GM19395 (cell line): ENCODE measurements around the gene SLC25A24.

Experiments
- ATAC-seq: cut with Tn5 transposase; IDR thresholded peaks from one replicate; pipeline ENCODE4 v1.9.1; 2021; ENCODE audit warnings: mild to moderate bottlenecking, moderate library complexity; ENCODE audit not compliant: unreplicated experiment

The SLC25A24 gene

GRCh38 chr1:108108119-108108518, 92.0 kb downstream of the SLC25A24 start:
- no peak for ATAC-seq

- ATAC-seq, result no peak
Observed at GRCh38 chr1:108107658-108108057, 92.5 kb downstream of the SLC25A24 start.

GRCh38 chr1:108106775-108107174, 93.4 kb downstream of the SLC25A24 start:
- no peak for ATAC-seq

- no peak for ATAC-seq
Observed at GRCh38 chr1:108100148-108100547, 100.0 kb downstream of the SLC25A24 start.

GRCh38 chr1:108097018-108097417, 103.1 kb downstream of the SLC25A24 start:
- no peak for ATAC-seq

GRCh38 chr1:108096089-108096488, 104.1 kb downstream of the SLC25A24 start:
- ATAC-seq, result no peak

GRCh38 chr1:108089477-108089876, 110.7 kb downstream of the SLC25A24 start:
- ATAC-seq, result no peak

GRCh38 chr1:108085628-108086027, 114.5 kb downstream of the SLC25A24 start:
- no peak for ATAC-seq

- no peak for ATAC-seq
Observed at GRCh38 chr1:108084866-108085477, 115.2 kb downstream of the SLC25A24 start.
